Ovary (tissue), 9 donors: ENCODE results near the gene IKZF1. TPM values are rescaled to one million over a fixed set of nuclear protein-coding genes. Genes with fewer than 3 reads are reported as not detected.

ENCODE experiments used
- DNase-seq, 5 donors: peaks; one replicate each; pipeline ENCODE4 v3.0.0-alpha.2; 2019 to 2020
- H3K27ac ChIP-seq, 2 donors: fragments of 200-600 bp; one replicate each; pipeline versions ENCODE4 v1.5.1 to v1.8.0; 2019 to 2022
- H3K27me3 ChIP-seq: fragments of 200-600 bp; one replicate; pipeline ENCODE4 v1.8.0; 2022
- H3K36me3 ChIP-seq: fragments of 200-600 bp; sonication (generic); one replicate; pipeline ENCODE4 v1.5.1; 2019
- H3K4me1 ChIP-seq: one replicate; pipeline ENCODE4 v1.8.1; 2013; ENCODE audit warnings: mild to moderate bottlenecking, moderate library complexity; ENCODE audit not compliant: insufficient read depth
- H3K4me3 ChIP-seq: fragments of 200-600 bp; sonication (generic); one replicate; pipeline ENCODE4 v1.5.1; 2017
- H3K9me3 ChIP-seq, 2 donors: fragments of 200-600 bp in 1 of 2; sonication (generic) in 1 of 2; one replicate each; pipeline versions ENCODE4 v1.5.1 to v1.8.1; 2013 to 2019; ENCODE audit warnings: mild to moderate bottlenecking in 1 of 2, moderate library complexity in 1 of 2
- CTCF ChIP-seq, 3 donors: fragments of 450-650 bp in 2 of 3; fragments of 200-600 bp in 1 of 3; IDR thresholded peaks; one replicate each; pipeline versions ENCODE4 v1.5.1 to v1.8.0; 2016 to 2022; ENCODE audit warnings: antibody characterized with exemption in 3 of 3, mild to moderate bottlenecking in 1 of 3
- EP300 ChIP-seq: sonication (generic); formaldehyde crosslinking; IDR thresholded peaks from one replicate; pipeline ENCODE4 v1.6.1; 2017; ENCODE audit warnings: antibody characterized with exemption
- POLR2A ChIP-seq: fragments of 450-650 bp; IDR thresholded peaks from one replicate; pipeline ENCODE4 v1.6.1; 2017; ENCODE audit warnings: antibody characterized with exemption, mild to moderate bottlenecking, moderate library complexity
- WGBS, 3 donors: extraction: QIAGEN DNeasy Blood & Tissue Kit in 1 of 3; methylation state at CpG; one replicate each; pipeline versions ENCODE4 v1.1.5 to v1.1.7; 2013 to 2017; 5-methylcytosine and 5-hydroxymethylcytosine counted together
- intact Hi-C, 4 donors: fragments of 100-400 bp; cut with DNase I; formaldehyde crosslinking; loops; one replicate each; pipeline versions ENCODE4 v1.11.0 to v1.15.1; 2022 to 2023
- polyA plus RNA-seq, 2 donors: library from polyadenylated mRNA; stranded (reverse); fragments of 200-250 nt in 1 of 2; fragments of 350-450 nt in 1 of 2; fragmentation: Illumina TruSeq in 1 of 2; extraction: RNeasy Lipid Tissue Mini Kit (QIAGEN cat#74804) in 1 of 2; gene quantifications; one replicate each; pipeline ENCODE4 v1.2.3, GENCODE V29; 2013 to 2014
- total RNA-seq, 7 donors: library from RNA; depleted of rRNA in 2 of 7; stranded (reverse); fragments of >200 nt in 2 of 7; fragmentation: NEBNext Ultra II Directional in 3 of 7; extraction: Animal tissue kit (Norgen Biotek cat#: 25700) in 3 of 7; gene quantifications; one replicate each; pipeline versions ENCODE4 v1.1.0 to v1.2.4, GENCODE V29; 2016 to 2023
- donor health status: DM: no; HTN: no; CAD: no; lungs with moderate emphysema.
- donor health status: DM: no; HTN: no; CAD: no.
- donor health status: Bipolar disorder and iron deficiency.
- donor health status: DM: yes; HTN: yes; CAD: no.
- donor health status: DM: no; HTN: no; CAD: no.
- donor health status: DM: yes; HTN: yes; CAD: no.

Gene IKZF1
- total and polyA plus RNA-seq, 9 donors: 0.59 to 7.5 (median 3.3) TPM

- DNase-seq: no peak
- Histone ChIP-seq H3K4me3 (no peak overlapping the region), H3K27ac (no peak overlapping the region), H3K9me3 (no peaks in the 10 kb centered on the region), H3K36me3 (no peaks in the 10 kb centered on the region), H3K27me3 (no peaks in the 10 kb centered on the region), H3K4me1 (no peaks in the 10 kb centered on the region)
- WGBS, 3 donors: 59 to 65% (median 65%) methylated on average over 2 of the region's 2 CpGs
- TF ChIP-seq CTCF (IDR thresholded peaks at IDR 0.05): no peak
- no peak for TF ChIP-seq EP300
- TF ChIP-seq POLR2A: no peak
- intact Hi-C loops: loop anchor here in 1 of 4 donors (10.0 kb wide), 1 partner anchor 1977 kb away; no protein-coding TSS in a partner anchor
These were observed 27.2 kb downstream of the IKZF1 start for GRCh38 chr7:50331564-50332208.

- intact Hi-C loops: loop anchor here in 1 of 4 donors (10.0 kb wide), 1 partner anchor 1978 kb away; no protein-coding TSS in a partner anchor
These were observed 28.0 kb downstream of the IKZF1 start for GRCh38 chr7:50332241-50333165.

GRCh38 chr7:50333221-50333651 lies 28.7 kb downstream of the IKZF1 start:
- intact Hi-C loops: loop anchor here in 1 of 4 donors (10.0 kb wide), 1 partner anchor 1978 kb away; no protein-coding TSS in a partner anchor
- Histone ChIP-seq H3K4me3 (no peak overlapping the region), H3K27ac (no peak overlapping the region), H3K27me3 (no peaks in the 10 kb centered on the region), H3K4me1 (no peaks in the 10 kb centered on the region), H3K36me3 (no peaks in the 10 kb centered on the region), H3K9me3 (no peaks in the 10 kb centered on the region)
- TF ChIP-seq EP300 (no peak), CTCF (IDR thresholded peaks at IDR 0.05) (no peak), POLR2A (no peak)
- no peak for DNase-seq
- 7 to 16% (median 12%) methylated on average over 9 of the region's 9 CpGs for WGBS, 3 donors

More at GRCh38 chr7:50332241-50333165, 28.0 kb downstream of the IKZF1 start:
- Histone ChIP-seq H3K4me1 (no peaks in the 10 kb centered on the region), H3K27ac (no peak overlapping the region), H3K27me3 (no peaks in the 10 kb centered on the region), H3K9me3 (no peaks in the 10 kb centered on the region), H3K36me3 (no peaks in the 10 kb centered on the region), H3K4me3 (no peak overlapping the region)
- TF ChIP-seq POLR2A: no peak
- no peak for TF ChIP-seq EP300
- TF ChIP-seq CTCF (IDR thresholded peaks at IDR 0.05): no peak
- WGBS, 3 donors: 56 to 60% (median 56%) methylated on average over 8 of the region's 8 CpGs
- no peak for DNase-seq

- H3K36me3 ChIP-seq: no peaks in the 10 kb centered on the region
- no peak overlapping the region for H3K4me3 ChIP-seq
- no peak for TF ChIP-seq CTCF (IDR thresholded peaks at IDR 0.05)
- no peaks in the 10 kb centered on the region for H3K4me1 ChIP-seq
- DNase-seq: no peak
- no peaks in the 10 kb centered on the region for H3K9me3 ChIP-seq
- 96% methylated on average over 1 of the region's 1 CpG for WGBS, 3 donors
- H3K27me3 ChIP-seq: no peaks in the 10 kb centered on the region
- no peak overlapping the region for H3K27ac ChIP-seq
- intact Hi-C loops: loop anchor here in 1 of 4 donors (10.0 kb wide), 1 partner anchor 1980 kb away; no protein-coding TSS in a partner anchor
These were observed 30.0 kb downstream of the IKZF1 start for GRCh38 chr7:50334341-50334994.
